ENCODE data around the gene PDSS2.
"Not testable (repeated sequence)": the region's sequence is repeated elsewhere in the genome, so short reads cannot be mapped to it uniquely, and the experiment has no call there.

Gene PDSS2

DNA sequence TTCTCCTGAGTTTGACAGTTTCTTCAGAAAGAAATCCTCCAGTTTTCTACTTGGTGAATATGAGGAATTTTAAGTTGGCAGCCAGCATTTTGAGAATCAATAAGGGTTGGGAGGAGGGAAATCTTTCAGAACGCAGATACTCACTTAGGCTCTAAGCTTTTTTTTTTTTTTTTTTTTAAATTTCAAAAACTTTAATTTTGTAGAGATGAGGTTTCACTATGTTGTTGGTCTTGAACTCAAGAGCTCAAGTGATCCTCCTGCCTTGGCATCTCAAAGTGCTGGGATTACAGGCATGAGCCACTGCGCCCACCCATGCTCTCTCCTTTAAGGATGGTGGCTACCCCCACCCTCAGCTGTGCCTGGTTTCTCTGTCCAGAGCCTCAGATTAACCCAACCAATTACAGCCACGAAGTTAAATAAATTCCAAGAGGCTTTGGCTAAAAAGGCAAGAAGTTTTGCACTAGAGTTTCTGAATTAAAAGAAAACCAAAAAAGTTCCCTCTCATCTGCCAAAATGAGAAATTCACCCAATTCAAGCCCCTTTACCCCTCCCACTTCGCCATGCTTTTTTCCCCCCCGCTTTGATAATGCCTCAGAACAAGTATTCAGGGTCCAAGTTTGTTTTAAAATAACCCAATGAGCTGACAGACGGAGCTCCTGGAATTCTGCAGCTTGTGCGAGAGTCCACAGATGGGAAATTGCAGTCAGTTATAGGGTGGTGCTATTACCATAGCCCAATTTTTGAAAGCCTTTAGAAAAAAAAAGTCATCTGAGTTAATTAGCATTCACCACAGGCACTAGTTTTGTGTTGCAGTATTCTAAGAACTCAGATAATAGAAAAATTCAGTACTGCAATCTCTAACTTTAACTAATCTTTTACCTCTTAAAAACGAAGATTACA lies 249.7 kb downstream of the PDSS2 start:
- no peak for DNase-seq

DNA sequence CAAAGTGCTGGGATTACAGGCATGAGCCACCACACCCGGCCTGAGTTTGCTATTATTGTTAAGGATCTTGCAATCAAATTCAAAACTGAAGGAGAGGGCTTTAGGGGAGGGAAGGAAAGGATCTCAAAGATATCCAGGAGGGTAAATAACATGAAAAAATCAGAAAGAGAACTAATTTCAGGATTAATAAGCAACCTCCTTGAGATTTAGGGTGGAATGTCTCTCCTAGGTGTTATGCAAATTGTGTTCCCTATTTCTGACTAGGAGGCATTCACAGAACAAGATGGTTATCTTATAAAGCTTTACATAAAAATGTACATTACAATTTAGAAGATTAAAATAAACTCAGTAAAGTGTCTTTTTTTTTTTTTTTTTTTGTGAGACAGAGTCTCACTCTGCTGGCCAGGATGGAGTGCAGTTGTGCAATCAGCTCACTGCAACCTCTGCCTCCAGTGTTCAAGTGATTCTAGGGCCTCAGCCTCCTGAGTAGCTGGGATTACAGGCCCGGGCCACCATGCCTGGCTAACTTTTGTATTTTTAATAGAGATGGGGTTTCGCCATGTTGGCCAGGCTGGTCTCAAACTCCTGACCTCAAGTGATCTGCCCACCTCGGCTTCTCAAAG lies 252.0 kb downstream of the PDSS2 start:
- DNase-seq = no peak

GRCh38 chr6:107205058-107205998 lies 254.0 kb downstream of the PDSS2 start:
- no peak for DNase-seq

- no peak for DNase-seq
Measured at GRCh38 chr6:107202876-107203468, 256.4 kb downstream of the PDSS2 start.

DNA sequence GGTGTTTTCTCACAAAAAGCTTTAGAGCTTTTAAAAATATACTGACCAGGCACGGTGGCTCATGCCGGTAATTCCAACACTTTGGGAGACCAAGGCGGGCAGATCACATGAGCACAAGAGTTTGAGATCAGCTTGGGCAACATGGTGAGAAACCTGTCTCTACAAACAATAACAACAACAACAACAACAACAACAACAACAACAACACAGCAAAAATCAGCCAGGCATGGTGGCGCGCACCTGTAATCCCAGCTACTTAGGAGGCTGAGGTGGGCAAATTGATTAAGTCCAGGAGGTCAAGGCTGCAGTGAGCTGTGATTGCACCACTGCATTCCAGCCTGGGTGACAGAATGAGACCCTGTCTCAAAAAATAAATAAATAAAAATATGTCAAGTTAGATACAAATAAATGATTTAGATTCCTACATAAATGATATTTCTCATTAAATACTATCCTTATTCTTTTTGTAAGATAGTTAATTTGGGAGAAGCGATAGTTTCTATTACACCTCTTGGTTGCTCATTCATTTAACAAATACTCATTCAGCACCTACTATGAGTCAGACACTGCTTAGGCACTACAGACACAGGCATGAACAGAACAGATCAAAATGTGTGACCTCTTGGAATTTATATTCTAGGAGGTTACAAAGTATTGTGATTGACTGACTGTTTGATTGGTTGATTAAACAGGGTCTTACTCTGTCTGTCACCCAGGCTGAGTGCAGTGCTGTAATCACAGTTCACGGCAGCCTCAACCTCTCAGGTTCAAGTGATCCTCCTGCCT lies 260.5 kb downstream of the PDSS2 start:
- no peak for DNase-seq

DNA sequence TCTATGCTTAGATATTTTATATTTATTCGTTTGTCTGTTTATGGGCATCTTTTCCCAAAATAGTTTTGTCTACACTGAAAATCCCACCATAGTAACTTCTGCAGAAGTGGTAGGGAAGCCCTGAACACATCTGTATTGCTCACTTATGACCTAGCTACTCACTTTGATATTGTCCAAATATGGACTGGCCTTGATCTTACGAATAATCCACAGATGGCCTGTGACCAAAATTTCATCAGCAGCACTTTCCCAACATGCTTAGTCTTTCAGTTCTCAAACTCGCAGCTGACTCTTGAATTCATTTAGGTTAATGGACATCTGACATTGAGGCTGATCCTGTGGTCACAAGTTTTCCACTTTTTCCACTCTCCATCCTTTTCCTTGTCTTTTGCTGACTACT lies 263.2 kb downstream of the PDSS2 start:
- no peak for DNase-seq

- not testable (repeated sequence) for DNase-seq
Measured at GRCh38 chr6:107194723-107195122, 264.6 kb downstream of the PDSS2 start.

DNA sequence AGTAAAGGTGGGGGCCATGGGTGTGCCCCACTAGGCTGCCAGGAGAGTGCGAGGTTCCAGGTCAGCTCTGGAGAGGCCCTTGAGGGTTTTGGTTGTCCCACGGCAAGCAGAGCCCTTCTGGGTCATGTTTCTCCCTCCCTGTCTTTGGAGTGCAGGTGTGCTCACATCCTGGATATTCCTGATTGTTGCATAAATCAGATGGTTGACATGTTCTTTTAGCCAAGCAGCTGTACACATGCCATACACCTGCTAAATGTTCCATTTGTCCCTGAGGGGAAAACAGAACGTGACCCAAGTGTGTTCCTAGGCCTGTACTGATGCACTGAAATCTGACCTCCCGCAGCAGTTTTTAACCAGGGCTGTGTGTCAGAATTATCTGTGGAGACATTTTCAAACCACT lies 266.5 kb downstream of the PDSS2 start:
- no peak for DNase-seq

DNA sequence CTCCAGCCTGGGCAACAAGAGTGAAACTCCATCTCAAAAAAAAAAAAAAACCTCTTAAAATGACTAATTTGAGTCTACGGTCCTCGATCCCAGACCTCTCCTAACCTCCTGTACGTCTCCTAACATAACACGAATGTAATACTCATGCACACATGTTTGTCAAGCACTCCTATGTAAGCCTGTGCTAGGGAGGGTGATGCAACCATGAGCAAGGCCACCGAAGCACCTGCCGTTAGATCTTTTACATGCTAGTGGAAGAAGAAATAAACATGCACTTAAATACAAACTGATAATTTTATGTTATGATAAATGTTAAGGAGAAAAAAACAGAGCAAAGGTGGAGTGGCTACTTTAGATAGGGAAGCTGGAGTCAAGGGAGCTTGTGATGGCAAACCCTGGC lies 271.7 kb downstream of the PDSS2 start:
- DNase-seq = no peak

DNA sequence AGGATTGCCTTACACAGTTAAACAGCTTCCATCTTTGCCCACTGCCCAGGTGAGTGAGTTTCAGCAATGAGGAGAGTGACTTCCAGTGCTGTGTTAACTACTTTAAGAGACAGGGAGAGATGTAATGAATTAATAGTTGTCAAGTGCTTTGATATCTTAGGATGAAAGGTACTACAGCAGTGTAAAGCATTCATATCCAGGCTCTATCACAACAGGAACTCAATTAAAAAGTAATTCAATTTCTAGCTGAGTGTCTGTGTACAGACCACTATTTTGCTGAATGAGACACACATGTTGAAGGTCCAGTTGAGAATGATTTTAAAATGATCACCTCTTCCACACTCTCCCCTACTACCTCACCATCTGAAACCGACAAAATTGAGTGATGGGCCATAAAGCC lies 273.3 kb downstream of the PDSS2 start:
- no peak for DNase-seq

- no peak for DNase-seq
Measured at GRCh38 chr6:107185391-107185970, 273.9 kb downstream of the PDSS2 start.

GRCh38 chr6:107184435-107184834 lies 274.9 kb downstream of the PDSS2 start:
- DNase-seq = no peak

DNA sequence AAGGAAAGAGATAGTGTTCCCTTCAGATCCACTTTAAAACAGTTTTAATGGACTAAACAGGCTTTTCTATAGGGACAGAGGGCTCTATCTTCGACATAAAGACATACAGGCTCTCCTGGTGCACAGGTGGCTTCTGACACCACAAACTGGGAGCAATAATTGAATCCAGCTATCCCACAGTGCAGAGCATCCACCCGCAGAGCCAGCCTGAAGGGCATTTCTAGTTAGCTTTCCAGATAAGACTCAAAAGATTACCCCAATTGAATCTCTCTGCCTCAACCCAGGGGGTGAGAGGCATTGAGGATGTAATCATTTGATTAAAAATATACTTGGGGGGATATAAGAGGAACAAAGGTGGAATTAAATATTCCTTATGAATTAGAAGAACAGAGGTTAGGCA lies 279.3 kb downstream of the PDSS2 start:
- DNase-seq = no peak

DNA sequence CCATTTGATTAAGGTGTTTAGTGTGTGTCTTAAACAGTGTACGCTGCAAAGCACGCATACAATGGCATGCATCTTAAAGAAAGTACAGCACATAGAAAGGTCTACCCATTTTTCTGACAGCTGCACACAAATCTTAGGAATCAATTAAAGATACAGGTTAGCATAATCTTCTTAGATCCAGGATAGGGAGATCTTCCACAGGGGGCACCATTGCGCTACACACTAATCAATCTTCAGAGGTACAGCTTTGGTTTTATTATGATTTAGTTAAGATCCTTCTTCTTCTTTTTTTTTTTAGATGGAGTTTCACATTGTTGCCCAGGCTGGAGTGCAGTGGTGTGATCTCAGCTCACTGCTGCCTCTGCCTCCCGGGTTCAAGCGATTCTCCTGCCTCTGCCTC lies 280.4 kb downstream of the PDSS2 start:
- no peak for DNase-seq

DNA sequence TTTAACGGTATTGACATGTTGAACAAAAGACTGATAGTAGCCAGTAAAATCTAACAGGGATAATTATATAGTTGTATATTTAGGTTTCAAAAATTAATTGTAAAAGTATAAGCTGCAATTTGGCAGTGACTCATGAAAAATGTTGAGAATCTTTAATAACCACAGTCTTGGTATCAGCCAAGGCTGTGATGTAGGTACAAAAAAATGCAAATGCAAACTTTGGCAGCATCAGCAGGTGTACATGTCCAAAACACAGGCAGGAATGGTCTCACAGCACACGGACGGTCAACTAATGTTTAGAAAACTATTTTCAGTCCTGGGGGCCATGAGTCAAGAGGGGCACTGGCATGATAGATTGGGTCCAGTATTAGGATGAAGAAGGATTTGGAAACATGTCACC lies 285.6 kb downstream of the PDSS2 start:
- DNase-seq = no peak

DNA sequence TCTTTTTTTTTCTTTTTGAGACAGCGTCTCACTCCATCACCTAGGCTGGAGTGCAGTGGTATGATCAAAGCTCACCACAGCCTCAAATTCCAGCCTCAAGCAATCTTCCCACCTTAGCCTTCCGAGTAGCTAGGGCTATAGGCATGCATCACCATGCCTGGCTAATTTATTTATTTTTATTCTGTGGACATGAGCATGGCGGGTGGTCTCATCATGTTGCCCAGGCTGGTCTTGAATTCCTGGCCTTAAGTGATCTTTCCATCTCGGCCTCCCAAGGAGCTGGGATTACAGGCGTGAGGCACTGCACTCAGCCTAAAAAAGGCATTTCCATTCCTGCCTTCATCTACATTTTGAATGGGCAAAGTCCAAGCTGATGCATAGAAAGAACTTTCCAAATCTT lies 287.9 kb downstream of the PDSS2 start:
- no peak for DNase-seq

GRCh38 chr6:107164299-107164698 lies 295.1 kb downstream of the PDSS2 start:
- not testable (repeated sequence) for DNase-seq

- DNase-seq = no peak
Measured at GRCh38 chr6:107161521-107161920, 297.8 kb downstream of the PDSS2 start.

DNA sequence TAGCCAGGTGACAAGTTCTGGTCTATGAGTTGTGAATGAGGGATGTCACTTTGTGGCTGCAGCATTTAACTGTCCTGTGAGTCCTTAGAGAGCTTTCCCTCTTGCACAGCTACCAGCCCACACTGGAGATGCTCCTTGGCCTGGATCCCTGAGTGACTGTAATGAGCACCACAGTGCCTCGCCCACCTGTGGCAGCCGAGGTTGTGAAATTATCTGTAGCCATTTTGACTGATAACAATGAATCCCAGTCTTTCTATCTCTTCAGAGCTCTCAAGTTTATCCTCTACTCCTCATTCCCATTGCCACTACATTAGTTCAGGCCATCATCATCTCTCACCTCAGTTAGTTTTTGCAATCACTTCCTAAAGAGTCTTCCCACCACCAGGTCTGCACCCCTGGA lies 302.7 kb downstream of the PDSS2 start:
- no peak for DNase-seq

DNA sequence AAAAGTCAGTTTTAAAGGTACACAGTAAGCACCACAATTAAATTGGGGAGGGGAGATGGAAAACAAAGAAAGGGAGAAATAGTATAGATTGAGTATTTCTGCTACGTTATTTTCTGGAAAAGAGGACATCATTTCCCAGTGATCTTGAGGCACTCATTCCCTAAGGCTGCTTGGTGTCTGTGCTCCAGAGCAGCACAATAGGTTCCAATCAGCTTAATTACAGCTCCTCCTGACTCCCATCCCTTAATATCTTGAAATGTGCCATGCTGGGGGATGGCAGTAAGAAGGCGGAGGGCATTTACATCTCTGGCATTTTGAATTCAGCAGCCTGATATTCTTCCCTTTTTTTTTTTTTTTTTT lies 304.6 kb downstream of the PDSS2 start:
- DNase-seq = no peak

DNA sequence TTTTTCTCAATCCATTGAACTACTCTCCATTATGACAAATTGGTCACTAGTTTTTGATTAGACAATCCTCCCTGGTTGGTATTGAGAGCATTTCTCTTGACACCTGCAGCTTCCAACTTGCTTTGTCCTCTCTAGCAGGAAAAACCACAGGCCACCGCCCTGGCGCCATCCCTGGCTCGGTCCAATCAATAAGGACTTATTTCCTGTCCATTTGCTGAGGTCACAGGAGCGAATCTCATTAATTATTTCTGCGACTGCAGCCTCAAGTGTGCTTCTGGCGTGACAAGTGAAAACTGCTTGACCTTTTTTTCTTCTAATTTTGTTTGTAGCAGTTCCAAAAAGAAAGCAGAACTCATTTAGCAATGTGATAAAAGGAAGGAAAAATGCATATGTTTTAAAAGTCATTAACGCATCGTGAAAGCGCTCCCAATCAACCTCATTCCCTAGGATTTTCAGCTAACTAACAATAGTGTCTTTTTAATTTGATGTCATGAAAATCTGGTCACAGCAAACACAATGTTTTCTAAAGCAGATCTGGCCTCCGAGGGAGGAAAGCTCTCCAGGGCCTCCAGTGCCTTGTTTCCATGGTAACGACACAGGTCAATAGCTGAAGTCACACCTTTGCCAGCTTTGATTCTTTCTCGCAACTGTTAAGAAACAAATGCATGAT lies 305.1 kb downstream of the PDSS2 start:
- DNase-seq = no peak
